MG63 (cell line): ENCODE results near the gene EHMT1. TPM values are rescaled to one million over a fixed set of nuclear protein-coding genes. Genes with fewer than 3 reads are reported as not detected.

Experiments
- DNase-seq: peaks from one replicate; pipeline ENCODE4 v3.0.0-alpha.2; 2020
- H3K27me3 ChIP-seq: fragments of 250-450 bp; sonication (Bioruptor Pico); 2 replicates; pipeline ENCODE4 v1.5.1; 2020; ENCODE audit warnings: mild to moderate bottlenecking, moderate library complexity
- H3K36me3 ChIP-seq: fragments of 250-450 bp; sonication (Bioruptor Pico); 2 replicates; pipeline ENCODE4 v1.5.1; 2020; ENCODE audit warnings: mild to moderate bottlenecking, moderate library complexity
- H3K4me3 ChIP-seq: fragments of 250-450 bp; sonication (Bioruptor Pico); 2 replicates; pipeline ENCODE4 v1.5.1; 2020; ENCODE audit warnings: mild to moderate bottlenecking, moderate library complexity
- H3K9me3 ChIP-seq: fragments of 250-450 bp; sonication (Bioruptor Pico); 2 replicates; pipeline ENCODE4 v1.5.1; 2020; ENCODE audit warnings: mild to moderate bottlenecking, moderate library complexity
- total RNA-seq: library from RNA; depleted of rRNA; stranded (reverse); fragments of >200 nt; shearing (Covaris generic); gene quantifications from 2 replicates; pipeline ENCODE4 v1.2.3, GENCODE V29; 2014; ENCODE audit warnings: low replicate concordance

The EHMT1 gene
- total RNA-seq, 1 experiment from 2014 or later: 64.5 TPM

- DNase-seq: no peak
- H3K36me3 ChIP-seq: peaks cover 15% of the 10 kb centered on the region
- no peaks in the 10 kb centered on the region for H3K27me3 ChIP-seq
- no peaks in the 10 kb centered on the region for H3K9me3 ChIP-seq
- no peak overlapping the region for H3K4me3 ChIP-seq
Measured at GRCh38 chr9:137741330-137741729, 122.5 kb downstream of the EHMT1 start.

- no peaks in the 10 kb centered on the region for H3K9me3 ChIP-seq
- no peak overlapping the region for H3K4me3 ChIP-seq
- no peak for DNase-seq
- no peaks in the 10 kb centered on the region for H3K27me3 ChIP-seq
- H3K36me3 ChIP-seq: peaks cover 15% of the 10 kb centered on the region
Measured at GRCh38 chr9:137742698-137743097, 123.9 kb downstream of the EHMT1 start.

GRCh38 chr9:137743695-137744094 is 124.9 kb downstream of the EHMT1 start:
- Histone ChIP-seq H3K9me3 (no peaks in the 10 kb centered on the region), H3K4me3 (no peak overlapping the region)

GRCh38 chr9:137744632-137745183 is 125.9 kb downstream of the EHMT1 start:
- Histone ChIP-seq H3K9me3 (no peaks in the 10 kb centered on the region), H3K4me3 (no peak overlapping the region), H3K36me3 (peaks cover 15% of the 10 kb centered on the region), H3K27me3 (no peaks in the 10 kb centered on the region)
- DNase-seq: no peak

More at GRCh38 chr9:137743695-137744094, 124.9 kb downstream of the EHMT1 start:
- no peak for DNase-seq
- Histone ChIP-seq H3K27me3 (no peaks in the 10 kb centered on the region), H3K36me3 (peaks cover 15% of the 10 kb centered on the region)

DNA sequence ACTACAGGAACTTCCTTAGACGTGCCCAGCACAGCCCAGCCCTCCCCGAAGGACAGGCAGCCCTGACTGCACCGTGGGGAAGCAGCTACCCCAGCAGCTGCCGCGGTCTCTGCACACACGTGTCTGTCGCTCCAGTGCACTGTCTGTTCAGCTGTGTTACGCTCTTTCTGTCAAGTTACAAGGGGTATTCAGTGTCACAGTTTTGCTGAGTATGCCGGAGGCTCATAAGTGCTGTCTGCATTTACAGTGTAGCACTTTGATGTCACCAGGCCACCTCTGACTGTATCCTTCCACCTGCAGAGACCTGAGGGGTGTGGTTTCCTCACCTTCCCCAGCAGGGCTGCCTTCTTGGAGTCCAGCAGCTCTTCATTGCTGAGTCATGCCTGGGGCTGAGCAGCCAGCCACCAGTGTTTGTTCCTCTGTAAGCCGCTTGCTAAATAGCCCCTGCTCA is 126.8 kb downstream of the EHMT1 start:
- Histone ChIP-seq H3K36me3 (peaks cover 17% of the 10 kb centered on the region), H3K9me3 (no peaks in the 10 kb centered on the region), H3K27me3 (no peaks in the 10 kb centered on the region), H3K4me3 (no peak overlapping the region)
- no peak for DNase-seq

DNA sequence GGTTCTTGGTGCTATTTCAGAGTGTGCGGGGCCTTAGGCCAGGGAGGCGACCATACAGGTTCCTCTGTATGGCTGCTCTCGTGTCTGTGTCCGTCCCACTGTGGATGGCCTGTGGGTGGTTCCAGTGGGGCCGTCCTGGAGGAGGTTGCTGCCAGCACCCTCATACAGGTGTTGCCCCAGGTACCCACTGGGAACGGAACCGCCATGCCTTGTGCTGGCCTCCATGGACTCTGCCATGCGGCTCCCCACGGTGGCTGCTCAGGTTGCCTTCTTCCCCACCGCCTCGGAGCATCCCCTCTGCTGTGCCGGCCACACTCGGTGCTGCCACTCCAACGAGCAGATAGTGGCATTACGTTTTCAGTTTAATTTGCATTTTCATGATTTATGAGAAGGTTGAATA is 129.5 kb downstream of the EHMT1 start:
- Histone ChIP-seq H3K4me3 (no peak overlapping the region), H3K9me3 (no peaks in the 10 kb centered on the region), H3K36me3 (peaks cover 21% of the 10 kb centered on the region), H3K27me3 (no peaks in the 10 kb centered on the region)
- no peak for DNase-seq

DNA sequence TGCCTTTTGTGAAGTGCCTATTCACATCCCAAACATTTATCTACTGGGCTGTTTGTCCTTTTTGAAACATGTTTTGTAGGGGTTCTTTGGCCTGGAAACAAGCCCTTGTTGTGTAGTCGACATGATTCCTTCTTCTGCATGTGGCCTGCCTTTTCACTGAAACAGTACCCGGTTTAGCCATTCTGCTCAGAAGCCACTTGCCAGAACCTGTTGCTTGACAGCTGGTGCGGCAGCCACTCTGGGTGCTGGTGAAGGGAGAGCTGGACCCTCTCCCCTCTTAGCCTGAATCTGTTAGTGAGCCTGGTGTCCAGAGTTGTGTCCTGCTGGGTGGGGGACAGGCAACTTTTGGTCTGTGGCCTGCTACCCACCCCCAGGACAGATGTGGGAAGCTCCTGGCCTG is 129.9 kb downstream of the EHMT1 start:
- Histone ChIP-seq H3K4me3 (no peak overlapping the region), H3K9me3 (no peaks in the 10 kb centered on the region), H3K27me3 (no peaks in the 10 kb centered on the region), H3K36me3 (peaks cover 24% of the 10 kb centered on the region)
- no peak for DNase-seq

DNA sequence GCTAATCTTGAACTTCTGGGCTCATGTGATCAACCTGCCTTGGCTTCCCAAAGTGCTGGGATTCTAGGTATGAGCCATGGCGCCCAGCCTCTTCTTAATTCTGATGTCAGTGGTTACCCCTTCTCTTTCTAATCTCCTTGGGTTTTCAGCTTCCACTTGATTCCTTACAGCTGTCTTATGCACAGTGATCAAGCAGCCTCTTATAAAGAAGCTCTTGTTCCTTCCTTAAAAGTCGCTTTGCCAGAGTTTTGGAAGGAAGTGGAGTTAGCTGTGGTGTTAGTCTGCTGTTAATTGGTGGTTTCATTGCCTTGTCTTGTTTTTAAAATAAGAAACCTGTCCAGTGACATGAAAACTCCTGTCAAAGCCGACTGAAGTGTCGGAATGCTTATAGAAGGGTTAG is 130.7 kb downstream of the EHMT1 start:
- Histone ChIP-seq H3K27me3 (no peaks in the 10 kb centered on the region), H3K9me3 (no peaks in the 10 kb centered on the region), H3K4me3 (no peak overlapping the region), H3K36me3 (peaks cover 28% of the 10 kb centered on the region)
- DNase-seq: no peak

DNA sequence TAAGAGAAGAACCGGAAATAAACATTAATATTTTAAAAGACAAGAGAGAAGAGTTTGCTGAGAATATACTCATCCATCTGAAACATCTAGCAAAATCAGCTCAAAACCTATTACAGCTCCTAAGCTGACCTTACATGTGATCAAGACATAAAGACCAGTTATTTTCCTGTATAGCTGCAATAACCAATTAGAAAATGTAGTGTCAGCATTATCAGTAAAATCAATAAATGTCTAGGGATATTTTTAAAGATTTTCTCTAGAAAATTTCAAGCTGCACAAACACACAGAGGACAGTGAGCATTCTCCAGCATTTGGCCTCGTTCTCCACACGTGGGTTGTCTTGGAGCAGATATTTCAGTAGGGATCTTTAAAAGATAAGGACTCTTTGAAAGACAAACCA is 131.2 kb downstream of the EHMT1 start:
- no peak overlapping the region for H3K4me3 ChIP-seq
- no peak for DNase-seq

GRCh38 chr9:137750566-137750965 is 131.8 kb downstream of the EHMT1 start:
- Histone ChIP-seq H3K36me3 (peaks cover 31% of the 10 kb centered on the region), H3K4me3 (no peak overlapping the region), H3K27me3 (no peaks in the 10 kb centered on the region), H3K9me3 (peaks cover 2% of the 10 kb centered on the region; the same call in 1 of the 2 replicates)
- no peak for DNase-seq

More for the DNA sequence above, 131.2 kb downstream of the EHMT1 start:
- Histone ChIP-seq H3K36me3 (peaks cover 27% of the 10 kb centered on the region), H3K9me3 (peaks cover under 1% of the 10 kb centered on the region; the same call in 1 of the 2 replicates), H3K27me3 (no peaks in the 10 kb centered on the region)

DNA sequence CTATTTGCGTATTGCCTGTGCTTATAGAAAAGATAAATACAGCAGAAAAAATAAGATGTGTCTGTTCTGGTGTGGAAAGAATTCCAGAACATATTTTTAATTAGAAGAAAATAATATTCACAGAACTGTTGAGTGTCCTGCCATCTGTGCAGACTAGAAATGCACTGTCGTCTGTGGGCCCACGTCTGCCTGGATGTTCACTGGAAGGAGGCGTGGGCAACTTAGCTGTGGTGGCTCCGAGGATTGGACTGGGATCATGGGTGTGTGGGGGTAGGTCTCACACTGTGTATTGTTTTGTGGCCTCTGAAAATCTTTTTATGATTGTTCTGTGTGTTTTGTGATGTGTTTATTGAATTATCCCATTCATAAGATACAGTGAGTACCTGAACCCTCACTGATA is 132.8 kb downstream of the EHMT1 start:
- peaks cover 25% of the 10 kb centered on the region for H3K36me3 ChIP-seq
- peaks cover 2% of the 10 kb centered on the region; the same call in 1 of the 2 replicates for H3K9me3 ChIP-seq
- DNase-seq: no peak
- no peak overlapping the region for H3K4me3 ChIP-seq
- no peaks in the 10 kb centered on the region for H3K27me3 ChIP-seq

DNA sequence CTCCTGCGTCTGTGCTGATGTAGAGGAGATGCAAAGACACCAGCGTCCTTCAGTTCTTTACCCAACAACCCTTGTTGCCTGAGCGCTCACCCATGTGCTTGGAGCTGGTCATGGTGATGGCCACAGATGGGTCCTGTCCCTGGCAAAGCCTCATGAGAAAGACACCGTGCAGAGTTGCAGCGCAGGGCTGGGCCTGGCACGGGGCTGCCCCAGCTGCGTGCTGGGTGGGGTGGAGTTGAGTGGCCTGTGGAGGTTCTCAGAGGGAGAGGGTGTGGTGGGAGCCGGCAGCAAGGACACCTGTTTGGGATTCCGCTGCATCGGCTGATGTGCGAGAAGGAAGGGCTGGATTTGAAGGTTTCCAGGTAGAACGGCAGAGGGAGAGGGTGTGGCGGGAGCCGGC is 133.6 kb downstream of the EHMT1 start:
- no peaks in the 10 kb centered on the region for H3K27me3 ChIP-seq
- DNase-seq: no peak
- peaks cover 28% of the 10 kb centered on the region for H3K36me3 ChIP-seq
- H3K9me3 ChIP-seq: peaks cover 2% of the 10 kb centered on the region; the same call in 1 of the 2 replicates
- H3K4me3 ChIP-seq: no peak overlapping the region

GRCh38 chr9:137753192-137753765 is 134.5 kb downstream of the EHMT1 start:
- peaks cover 36% of the 10 kb centered on the region for H3K36me3 ChIP-seq
- no peaks in the 10 kb centered on the region for H3K27me3 ChIP-seq
- DNase-seq: no peak
- H3K4me3 ChIP-seq: no peak overlapping the region
- H3K9me3 ChIP-seq: peaks cover 2% of the 10 kb centered on the region; the same call in 1 of the 2 replicates

- DNase-seq: no peak
- Histone ChIP-seq H3K27me3 (no peaks in the 10 kb centered on the region), H3K9me3 (peaks cover 2% of the 10 kb centered on the region; the same call in 1 of the 2 replicates), H3K4me3 (no peak overlapping the region), H3K36me3 (peaks cover 39% of the 10 kb centered on the region)
Measured at GRCh38 chr9:137755261-137755927, 136.6 kb downstream of the EHMT1 start.

- Histone ChIP-seq H3K36me3 (peaks cover 37% of the 10 kb centered on the region), H3K9me3 (peaks cover 2% of the 10 kb centered on the region; the same call in 1 of the 2 replicates), H3K4me3 (no peak overlapping the region), H3K27me3 (no peaks in the 10 kb centered on the region)
- DNase-seq: no peak
Measured at GRCh38 chr9:137756045-137756744, 137.4 kb downstream of the EHMT1 start.

DNA sequence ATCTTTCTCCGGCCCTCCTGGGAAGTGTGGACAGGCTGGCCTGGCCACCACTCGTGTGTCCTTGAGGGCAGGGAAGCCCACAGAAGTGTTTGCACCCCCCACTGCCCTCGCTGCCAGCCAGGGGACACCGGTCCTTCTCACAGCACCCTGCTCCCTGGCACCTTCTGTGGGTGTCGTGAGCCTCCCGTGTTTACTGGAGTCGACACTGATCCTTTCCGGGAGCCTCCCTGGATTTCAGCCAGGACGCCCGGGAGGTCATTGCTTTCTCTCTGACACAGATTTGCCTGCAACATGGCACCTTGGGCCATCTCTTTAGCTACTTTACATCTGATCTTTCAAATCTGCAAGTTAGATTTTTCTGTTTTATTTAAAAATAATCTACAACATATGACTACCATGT is 138.3 kb downstream of the EHMT1 start:
- no peak overlapping the region for H3K4me3 ChIP-seq
- peaks cover 34% of the 10 kb centered on the region for H3K36me3 ChIP-seq
- DNase-seq: no peak

DNA sequence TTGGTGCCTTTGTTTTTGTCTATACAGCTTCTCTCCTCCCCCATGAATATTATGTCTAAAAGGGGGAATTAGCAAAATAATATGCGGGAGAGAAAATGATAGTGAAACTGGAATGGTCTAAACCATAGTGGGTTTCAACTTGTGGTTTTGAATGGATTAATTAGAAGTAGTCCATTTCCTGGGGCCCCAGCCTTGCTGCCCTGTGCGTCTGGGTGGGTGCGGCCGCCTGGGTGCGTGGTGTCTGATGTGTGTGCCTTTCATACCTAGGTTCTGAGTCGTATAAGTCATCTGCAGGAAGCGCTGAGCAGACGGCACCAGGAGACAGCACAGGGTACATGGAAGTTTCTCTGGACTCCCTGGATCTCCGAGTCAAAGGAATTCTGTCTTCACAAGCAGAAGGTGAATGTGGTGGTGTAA is 138.8 kb downstream of the EHMT1 start:
- H3K36me3 ChIP-seq: peaks cover 35% of the 10 kb centered on the region
- no peak overlapping the region for H3K4me3 ChIP-seq
- peaks cover 2% of the 10 kb centered on the region; the same call in 1 of the 2 replicates for H3K9me3 ChIP-seq

More for the DNA sequence above, 138.3 kb downstream of the EHMT1 start:
- no peaks in the 10 kb centered on the region for H3K27me3 ChIP-seq
- peaks cover 2% of the 10 kb centered on the region; the same call in 1 of the 2 replicates for H3K9me3 ChIP-seq

More for the DNA sequence above, 138.8 kb downstream of the EHMT1 start:
- peak; percentile 27 for DNase-seq
- H3K27me3 ChIP-seq: no peaks in the 10 kb centered on the region
